ENCODE measurements around the gene U2AF2. TPM values are rescaled to one million over a fixed set of nuclear protein-coding genes. Genes with fewer than 3 reads are reported as not detected.

U2AF2 gene
- total RNA-seq, 4 donors from 2014 or later = 132 to 292 (median 159) TPM

- Histone ChIP-seq H3K27ac (peak overlapping the region in 3 of 4 donors; percentile 93 to 97 (median 94)), H3K27me3 (no peaks in the 10 kb centered on the region), H3K4me3 (no peak overlapping the region), H3K9me3 (no peaks in the 10 kb centered on the region), H3K4me1 (peaks cover 4 to 54% (median 18%) of the 10 kb centered on the region in 4 donors), H3K36me3 (peaks cover 0 to 52% (median 0%) of the 10 kb centered on the region in 3 donors)
- no peak for TF ChIP-seq POLR2A (IDR thresholded peaks at IDR 0.05)
- no peak for TF ChIP-seq CTCF (IDR thresholded peaks at IDR 0.05)
- DNase-seq = no peak
Observed at GRCh38 chr19:55673889-55674288, 19.1 kb downstream of the U2AF2 start.

GRCh38 chr19:55674459-55674840 is 19.6 kb downstream of the U2AF2 start:
- Histone ChIP-seq H3K9me3 (no peaks in the 10 kb centered on the region), H3K27me3 (no peaks in the 10 kb centered on the region), H3K27ac (peak overlapping the region; percentile 93 to 97 (median 94)), H3K36me3 (peaks cover 0 to 52% (median 0%) of the 10 kb centered on the region in 3 donors), H3K4me1 (peaks cover 4 to 54% (median 22%) of the 10 kb centered on the region in 4 donors), H3K4me3 (peak overlapping the region; percentile 74 to 94 (median 86))
- DNase-seq = no peak
- TF ChIP-seq POLR2A (IDR thresholded peaks at IDR 0.05) (no peak), CTCF (IDR thresholded peaks at IDR 0.05) (no peak)

GRCh38 chr19:55674841-55675660 is 20.2 kb downstream of the U2AF2 start, which contains the start of gene EPN1:
TSS of gene EPN1 (plus strand) at chr19:55675226. CDS start at chr19:55678628, 3,402 bp downstream.
- Histone ChIP-seq H3K27ac (peak within 1 kb of the TSS; percentile 93 to 97 (median 94)), H3K9me3 (no peaks in the 10 kb centered on the region), H3K27me3 (no peaks in the 10 kb centered on the region), H3K36me3 (peaks cover 0 to 52% (median 0%) of the 10 kb centered on the region in 3 donors), H3K4me1 (peaks cover 4 to 57% (median 25%) of the 10 kb centered on the region in 4 donors), H3K4me3 (peak within 1 kb of the TSS; percentile 74 to 94 (median 86))
- TF ChIP-seq POLR2A (IDR thresholded peaks at IDR 0.05) (peak; percentile 58 to 66), CTCF (IDR thresholded peaks at IDR 0.05) (peak in 1 of 6 experiments; percentile 23)
- DNase-seq = peak; percentile 96 to 99 (median 98)

GRCh38 chr19:55675661-55676354 is 21.0 kb downstream of the U2AF2 start:
- no peaks in the 10 kb centered on the region for H3K27me3 ChIP-seq
- peak overlapping the region; percentile 93 to 97 (median 94) for H3K27ac ChIP-seq
- peaks cover 0 to 51% (median 0%) of the 10 kb centered on the region in 3 donors for H3K36me3 ChIP-seq
- no peaks in the 10 kb centered on the region for H3K9me3 ChIP-seq
- DNase-seq = no peak
- TF ChIP-seq POLR2A (IDR thresholded peaks at IDR 0.05) (no peak), CTCF (IDR thresholded peaks at IDR 0.05) (no peak)
- peak overlapping the region; percentile 74 to 94 (median 86) for H3K4me3 ChIP-seq
- H3K4me1 ChIP-seq = peaks cover 4 to 63% (median 28%) of the 10 kb centered on the region in 4 donors

- peak in 3 of 6 experiments; percentile 14 to 49 (median 39) for TF ChIP-seq CTCF (IDR thresholded peaks at IDR 0.05)
- no peak for TF ChIP-seq POLR2A (IDR thresholded peaks at IDR 0.05)
- Histone ChIP-seq H3K4me1 (peaks cover 4 to 69% (median 29%) of the 10 kb centered on the region in 4 donors), H3K36me3 (peaks cover 0 to 51% (median 0%) of the 10 kb centered on the region in 3 donors), H3K27me3 (no peaks in the 10 kb centered on the region), H3K4me3 (peak overlapping the region; percentile 74 to 94 (median 86)), H3K27ac (peak overlapping the region; percentile 93 to 97 (median 94)), H3K9me3 (no peaks in the 10 kb centered on the region)
- peak in 1 of 3 donors; percentile 70 for DNase-seq
Observed at GRCh38 chr19:55676383-55676782, 21.5 kb downstream of the U2AF2 start.

Measured in Peyer's patch (tissue), 4 donors.